HG02870 (cell line): Measurements from ENCODE around the gene HAUS6.
"Not testable (repeated sequence)": the region's sequence is repeated elsewhere in the genome, so short reads cannot be mapped to it uniquely, and the experiment has no call there.

Experiments used
- ATAC-seq: cut with Tn5 transposase; IDR thresholded peaks from one replicate; pipeline ENCODE4 v1.9.1; 2021; ENCODE audit warnings: mild to moderate bottlenecking, moderate library complexity; ENCODE audit not compliant: unreplicated experiment

HAUS6 gene

DNA sequence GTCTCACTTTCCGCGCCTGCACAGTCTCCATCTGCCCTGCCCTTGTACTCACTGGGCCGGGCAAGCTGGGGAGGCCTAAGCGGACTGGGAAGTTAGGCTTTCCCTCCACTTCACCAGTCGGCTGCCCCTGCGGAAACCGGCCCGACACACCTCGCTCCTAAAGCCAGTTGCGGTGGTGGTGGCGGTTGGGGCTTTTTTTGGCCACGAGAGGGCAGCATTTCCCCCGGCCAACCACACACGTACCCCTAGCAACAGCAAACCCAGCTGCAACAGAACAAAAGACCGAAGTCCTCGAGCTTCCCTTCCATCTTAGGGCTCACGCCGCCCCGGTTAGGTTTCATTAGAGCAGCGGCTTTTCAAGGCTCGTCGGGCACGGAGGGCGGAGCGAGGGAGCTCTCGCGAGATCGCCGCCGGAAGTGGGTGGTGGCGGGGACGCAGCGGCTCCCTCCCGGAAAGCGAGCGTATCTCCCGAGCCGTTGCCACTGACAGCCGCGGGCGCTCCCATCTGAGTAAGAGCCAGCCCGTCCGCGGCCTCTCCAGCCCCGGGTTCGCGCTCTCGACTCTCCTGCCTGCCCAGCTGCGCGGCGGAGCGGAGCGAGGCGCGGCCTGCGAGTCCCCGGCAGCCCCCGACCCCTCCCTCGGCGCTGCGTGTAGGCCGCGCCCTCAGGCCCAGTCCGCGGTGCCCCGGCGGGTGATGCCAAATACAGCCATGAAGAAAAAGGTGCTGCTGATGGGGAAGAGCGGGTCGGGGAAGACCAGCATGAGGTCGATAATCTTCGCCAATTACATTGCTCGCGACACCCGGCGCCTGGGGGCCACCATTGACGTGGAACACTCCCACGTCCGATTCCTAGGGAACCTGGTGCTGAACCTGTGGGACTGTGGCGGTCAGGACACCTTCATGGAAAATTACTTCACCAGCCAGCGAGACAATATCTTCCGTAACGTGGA is 53.5 kb downstream of the HAUS6 start, which contains the start of gene RRAGA:
Gene RRAGA, plus strand, starts transcription at position 462 of the 951 bp plus-strand sequence. Its CDS starts 233 bp downstream, at position 695.
- peak; percentile 86 for ATAC-seq

- no peak for ATAC-seq
Observed at GRCh38 chr9:19036611-19037010, 66.1 kb downstream of the HAUS6 start.

GRCh38 chr9:19033015-19033414 is 69.7 kb downstream of the HAUS6 start, which contains the start of gene SAXO1:
SAXO1 (minus strand) TSS chr9:19033209; CDS start chr9:19032908, 301 bp downstream.
- ATAC-seq, result no peak

DNA sequence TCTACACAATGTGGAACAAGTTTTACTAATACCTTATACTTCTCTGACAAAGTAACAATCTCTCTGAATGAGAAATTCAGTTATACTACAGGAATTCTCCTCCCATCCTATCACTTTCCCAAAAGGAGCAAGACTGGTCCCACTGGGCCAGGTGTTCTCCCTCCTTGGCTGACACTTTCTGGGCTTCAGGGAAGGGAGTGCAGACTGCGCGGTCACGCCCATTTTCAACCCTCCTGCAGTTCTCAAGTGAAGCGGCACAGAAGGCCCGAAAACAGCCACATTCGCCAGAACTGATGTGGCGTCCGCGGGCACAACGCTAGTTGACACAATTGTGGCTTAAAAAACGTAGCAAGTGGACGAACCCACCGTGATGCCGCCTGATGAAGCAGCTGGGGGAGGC is 70.3 kb downstream of the HAUS6 start:
- ATAC-seq, result no peak

DNA sequence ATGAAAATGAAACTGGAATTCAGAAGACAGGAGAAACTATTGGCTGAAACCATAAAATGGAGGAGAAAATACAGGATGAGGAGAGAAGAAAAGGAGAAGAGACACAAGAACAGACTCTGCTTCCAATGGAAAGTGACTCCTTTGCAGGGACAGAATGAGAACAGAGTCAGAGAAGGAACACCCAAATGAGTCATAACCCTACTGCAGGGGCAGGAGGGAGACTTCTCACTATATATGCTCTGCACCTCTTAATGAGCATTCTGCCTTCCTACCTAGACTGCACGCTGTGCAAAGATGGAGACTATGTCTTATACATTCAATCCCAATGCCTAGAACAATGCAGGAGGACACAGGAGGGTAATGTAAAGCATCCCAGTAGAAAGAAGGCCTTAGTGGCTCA is 71.8 kb downstream of the HAUS6 start:
- peak; percentile 88 for ATAC-seq

GRCh38 chr9:19028835-19029451 is 73.8 kb downstream of the HAUS6 start:
- ATAC-seq, result peak; percentile 52

DNA sequence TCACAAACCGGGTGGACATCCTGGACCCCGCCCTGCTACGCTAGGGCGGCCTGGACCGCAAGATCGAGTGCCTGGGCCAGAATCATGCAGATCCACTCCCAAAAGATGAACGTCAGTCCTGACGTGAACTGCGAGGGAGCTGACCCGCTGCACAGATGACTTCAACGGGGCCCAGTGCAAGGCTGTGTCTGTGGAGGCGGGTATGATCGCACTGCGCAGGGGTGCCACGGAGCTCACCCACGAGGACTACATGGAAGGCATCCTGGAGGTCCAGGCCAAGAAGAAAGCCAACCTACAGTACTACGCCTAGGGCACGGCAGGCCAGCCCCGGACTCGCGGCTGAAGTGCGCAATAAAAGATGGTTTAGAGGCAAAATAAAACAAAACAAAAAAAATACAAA is 74.9 kb downstream of the HAUS6 start:
- no peak for ATAC-seq

DNA sequence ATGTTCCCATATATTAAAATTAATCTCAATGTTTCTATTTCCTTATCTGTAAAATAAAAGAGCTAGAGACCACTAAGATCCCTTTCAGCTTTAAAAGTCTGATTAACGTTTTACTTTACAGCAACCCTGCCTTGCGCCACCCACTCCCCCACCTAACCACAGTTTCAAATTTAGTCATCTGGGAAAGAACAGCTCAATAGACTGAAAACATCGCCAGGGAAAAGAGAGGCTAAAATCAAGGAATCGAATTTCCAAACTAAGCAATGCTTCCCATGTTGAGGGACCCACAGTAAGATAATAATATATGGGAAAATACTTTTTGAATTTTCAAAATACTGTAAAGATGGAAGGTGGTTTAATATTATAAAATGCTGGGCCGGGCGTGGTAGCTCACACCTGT is 76.3 kb downstream of the HAUS6 start:
- ATAC-seq, result no peak

GRCh38 chr9:19023078-19023477 is 79.6 kb downstream of the HAUS6 start:
- no peak for ATAC-seq

GRCh38 chr9:19022206-19022605 is 80.5 kb downstream of the HAUS6 start:
- peak; percentile 81 for ATAC-seq

- ATAC-seq, result not testable (repeated sequence)
Observed at GRCh38 chr9:19021649-19022048, 81.1 kb downstream of the HAUS6 start.

- no peak for ATAC-seq
Observed at GRCh38 chr9:19020886-19021455, 81.7 kb downstream of the HAUS6 start.

GRCh38 chr9:19018201-19018600 is 84.5 kb downstream of the HAUS6 start:
- ATAC-seq, result no peak

- no peak for ATAC-seq
Observed at GRCh38 chr9:19009391-19009965, 93.2 kb downstream of the HAUS6 start.
